HG03066 (cell line): Measurements from ENCODE around the gene MSANTD1.

Experiments
- ATAC-seq: cut with Tn5 transposase; IDR thresholded peaks from one replicate; pipeline ENCODE4 v1.9.1; 2021; ENCODE audit warnings: low read depth; ENCODE audit not compliant: unreplicated experiment

The MSANTD1 gene

DNA sequence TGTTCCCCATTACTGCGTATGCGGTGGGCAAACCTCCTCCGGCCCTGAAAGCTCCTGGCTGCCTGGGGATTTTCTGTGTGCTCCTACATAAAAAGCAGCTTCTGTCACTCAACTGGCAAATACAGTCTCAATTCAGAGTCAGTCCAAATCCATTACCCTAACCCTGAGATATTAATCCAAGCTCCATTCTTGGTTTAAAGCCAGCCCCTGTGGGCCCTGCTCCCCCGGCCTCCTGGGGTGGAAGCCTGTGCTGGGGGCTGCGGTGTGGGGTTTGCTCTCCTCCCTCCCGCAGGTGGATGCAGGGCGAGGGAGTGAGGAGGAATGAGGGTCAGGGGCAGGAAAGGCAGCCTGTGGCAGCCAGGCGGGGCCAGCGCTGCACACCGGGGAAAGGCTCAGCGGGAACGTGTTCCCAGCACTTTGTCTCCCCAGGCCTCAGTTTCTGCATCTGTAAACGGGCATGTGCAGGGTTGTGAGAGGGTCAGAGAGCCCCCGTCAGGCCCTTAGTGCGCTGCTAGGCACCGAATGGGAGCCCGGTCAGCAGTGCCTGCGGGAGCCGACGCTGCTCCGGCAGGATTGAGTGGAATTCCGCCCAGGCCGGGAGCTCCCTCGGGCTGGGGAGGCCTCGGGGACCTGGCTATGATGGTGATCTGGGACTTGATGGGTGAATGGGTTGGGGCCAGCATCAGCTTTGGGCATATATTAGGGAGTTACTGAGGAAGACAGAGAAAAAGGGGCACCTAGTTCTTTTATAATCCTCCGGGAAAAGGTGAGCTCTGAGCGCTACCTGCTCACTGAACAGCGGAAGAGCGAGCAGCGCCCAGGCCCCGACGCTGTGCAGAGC, 37.6 kb downstream of the MSANTD1 start:
- no peak for ATAC-seq

DNA sequence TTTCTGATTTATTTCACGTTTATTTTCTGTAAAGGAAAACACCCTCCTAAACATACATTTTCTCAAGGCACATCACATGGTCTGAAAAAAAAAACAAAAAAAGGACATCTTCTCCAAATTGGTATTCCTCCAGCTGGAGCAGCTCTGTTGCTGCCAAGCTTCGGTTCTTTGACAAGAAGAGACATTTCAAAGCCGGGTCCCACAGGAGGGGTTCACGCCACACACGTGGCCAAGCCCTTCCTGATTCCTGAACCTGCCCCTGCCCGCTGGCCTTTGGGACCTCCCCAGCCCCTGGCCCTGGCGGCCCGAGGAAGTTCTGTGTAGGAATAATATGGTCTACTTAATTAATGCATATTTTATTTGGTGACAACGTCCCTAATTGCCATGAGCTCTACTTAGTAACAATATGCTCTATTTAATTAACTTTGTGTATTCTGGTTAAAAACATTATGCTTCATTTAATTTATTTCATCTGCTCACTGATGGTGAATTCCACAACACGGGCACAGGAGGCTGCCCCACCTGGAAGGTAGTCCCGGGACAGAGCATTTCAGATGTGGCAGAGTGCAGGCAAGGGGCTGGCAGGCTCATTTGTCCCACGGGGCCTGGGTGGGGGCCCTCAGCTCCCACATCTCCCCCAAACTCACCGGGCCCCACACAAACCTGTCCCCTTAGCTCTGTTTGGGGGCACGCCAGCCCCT, 38.5 kb downstream of the MSANTD1 start:
- ATAC-seq: no peak

DNA sequence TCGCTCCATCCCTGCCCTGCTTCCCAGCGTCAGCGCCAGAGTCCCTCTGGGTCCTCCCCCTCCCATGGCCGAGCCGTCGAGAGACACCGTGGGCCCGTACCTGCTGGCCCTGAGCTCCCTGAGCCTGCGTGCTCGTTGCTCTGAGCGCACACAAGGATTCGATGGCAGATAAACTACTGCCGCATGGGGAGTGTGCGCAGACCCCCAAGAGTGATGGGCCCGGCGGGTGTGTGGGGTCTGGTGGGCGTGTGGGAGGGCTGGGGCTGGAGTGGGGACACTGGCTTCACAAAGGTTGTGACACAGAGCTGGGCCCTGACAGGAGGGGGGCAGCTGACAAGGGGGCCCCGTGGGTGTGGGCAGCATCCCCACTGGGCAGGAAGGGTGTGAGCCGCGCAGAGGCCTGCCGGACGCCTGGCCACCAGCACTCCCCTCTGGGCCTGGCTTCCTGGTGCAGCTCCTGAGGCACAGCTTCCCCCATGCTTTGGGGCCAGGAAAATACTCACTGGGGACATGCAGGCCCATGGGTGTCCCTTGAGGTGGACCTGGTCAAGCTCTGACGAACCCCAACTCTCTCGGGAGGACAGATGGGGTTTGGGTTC, 39.1 kb downstream of the MSANTD1 start:
- ATAC-seq: no peak

DNA sequence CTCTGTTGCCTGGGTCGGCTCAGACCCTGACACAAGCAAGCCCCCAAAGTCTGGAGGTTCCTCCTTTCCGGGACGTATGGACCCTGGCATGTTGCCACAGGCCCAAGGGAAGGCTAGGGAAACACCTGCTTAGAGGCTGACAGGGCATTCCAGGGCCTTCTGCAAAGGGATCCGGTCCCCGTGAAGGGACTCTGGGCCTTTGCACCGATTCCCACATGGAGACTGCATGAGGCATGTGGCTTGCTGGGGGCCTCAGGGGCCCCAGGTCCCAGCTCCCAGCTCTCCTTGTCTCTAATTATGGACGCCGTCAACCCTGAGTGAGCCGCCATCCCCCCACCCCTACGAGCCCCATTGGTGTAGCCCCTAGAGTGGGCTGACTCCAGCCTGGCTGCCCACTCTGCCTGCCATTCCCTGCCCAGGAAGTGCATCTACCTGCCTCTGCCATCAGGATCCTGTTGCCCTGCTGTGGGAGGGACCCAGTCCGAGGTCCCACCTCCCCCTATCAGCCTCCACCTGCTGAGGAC, 39.7 kb downstream of the MSANTD1 start:
- ATAC-seq: no peak

DNA sequence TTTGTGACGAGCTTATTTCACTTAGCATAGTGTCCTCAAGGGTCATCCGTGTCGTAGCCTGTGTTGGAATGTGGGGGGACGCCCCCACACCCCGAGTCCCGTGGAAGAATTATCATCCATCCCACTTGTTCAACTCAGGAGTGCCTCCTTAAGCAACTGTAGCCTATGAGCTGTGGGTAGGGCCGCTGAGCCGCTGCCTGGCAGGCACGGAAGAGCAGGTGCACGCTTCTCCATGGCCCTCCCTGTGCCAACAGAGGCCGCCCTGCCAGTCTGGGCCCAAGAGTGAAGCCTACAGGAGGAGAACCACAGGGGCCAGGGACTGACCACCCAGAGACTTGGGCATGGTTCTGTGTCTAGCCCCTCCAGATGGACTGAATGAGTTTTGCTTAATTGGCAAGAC, 41.5 kb downstream of the MSANTD1 start:
- no peak for ATAC-seq

DNA sequence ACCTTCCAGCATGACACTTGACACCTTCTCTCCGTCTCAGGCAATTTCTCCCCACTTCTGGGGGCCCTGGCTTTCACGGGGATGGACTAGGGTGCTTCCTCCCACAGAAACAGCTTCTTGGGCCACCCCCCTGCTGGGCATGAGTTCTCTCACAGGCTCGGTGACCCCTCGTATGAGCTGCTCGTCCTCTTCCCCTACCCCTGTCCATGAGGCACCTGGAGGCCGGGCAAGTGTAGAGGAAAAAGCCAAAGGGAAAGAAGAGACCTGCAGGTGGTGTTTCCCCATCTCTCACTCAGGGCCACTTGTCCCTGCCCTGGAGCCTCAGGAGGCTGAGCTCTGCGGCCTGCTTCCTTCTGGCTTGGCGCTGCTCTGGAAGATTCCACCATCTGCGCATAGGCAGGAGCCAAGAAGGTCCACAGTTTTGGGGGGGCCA, 41.9 kb downstream of the MSANTD1 start:
- no peak for ATAC-seq

DNA sequence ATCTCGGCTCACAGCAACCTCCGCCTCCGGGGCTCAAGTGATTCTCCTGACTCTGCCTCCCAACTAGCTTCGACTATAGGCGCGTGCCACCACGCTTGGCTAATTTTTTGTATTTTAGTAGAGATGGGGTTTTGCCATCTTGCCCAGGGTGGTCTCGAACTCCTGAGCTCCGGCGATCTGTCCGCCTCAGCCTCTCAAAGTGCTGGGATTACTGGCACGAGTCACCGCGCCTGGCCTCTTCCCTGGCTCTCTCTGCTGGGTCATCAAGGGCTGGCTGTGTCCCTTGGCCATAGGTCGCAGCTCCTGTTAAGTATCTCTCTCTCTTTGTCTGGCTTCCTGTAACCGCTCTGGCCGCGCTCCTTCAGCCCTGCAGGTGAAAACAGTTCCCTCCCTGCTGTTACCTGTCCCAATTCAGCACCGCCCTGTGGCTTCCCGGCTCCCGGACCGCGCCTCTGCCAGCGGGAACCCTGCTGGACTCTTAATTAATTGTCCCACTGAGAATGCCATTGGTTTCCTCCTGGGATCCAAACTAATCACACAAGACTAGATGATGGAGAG, 42.5 kb downstream of the MSANTD1 start:
- ATAC-seq: no peak

DNA sequence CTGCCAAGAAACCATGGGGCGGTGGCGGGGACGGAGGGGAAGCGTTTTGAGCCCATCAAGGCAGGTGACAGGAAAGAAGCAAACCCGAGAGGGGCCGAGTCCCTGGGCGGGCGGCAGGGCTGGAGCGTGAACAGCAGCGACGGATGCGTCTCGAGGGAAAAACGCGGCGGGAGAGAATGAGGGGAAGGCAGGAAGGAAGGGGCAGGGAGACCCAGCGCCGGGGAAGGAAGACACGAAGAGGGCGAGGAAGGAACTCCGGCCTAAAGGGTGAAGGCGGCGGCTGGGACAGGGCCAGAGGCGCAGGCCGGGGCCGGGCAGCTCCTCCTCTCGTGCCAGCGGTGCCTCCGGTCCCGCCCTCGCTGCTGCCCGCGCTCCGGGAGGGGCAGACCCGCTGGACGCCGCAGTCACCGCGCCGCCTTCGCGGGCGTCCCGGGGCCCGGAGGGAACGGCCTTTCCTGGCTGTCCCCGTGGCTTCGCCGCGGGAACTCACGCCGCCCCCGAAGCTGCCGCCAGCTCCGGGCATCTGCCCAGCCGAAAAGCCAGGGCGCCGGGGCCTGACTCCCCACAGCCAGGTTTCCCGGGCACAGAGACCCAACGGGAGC, 43.1 kb downstream of the MSANTD1 start:
- peak; percentile 23 for ATAC-seq

DNA sequence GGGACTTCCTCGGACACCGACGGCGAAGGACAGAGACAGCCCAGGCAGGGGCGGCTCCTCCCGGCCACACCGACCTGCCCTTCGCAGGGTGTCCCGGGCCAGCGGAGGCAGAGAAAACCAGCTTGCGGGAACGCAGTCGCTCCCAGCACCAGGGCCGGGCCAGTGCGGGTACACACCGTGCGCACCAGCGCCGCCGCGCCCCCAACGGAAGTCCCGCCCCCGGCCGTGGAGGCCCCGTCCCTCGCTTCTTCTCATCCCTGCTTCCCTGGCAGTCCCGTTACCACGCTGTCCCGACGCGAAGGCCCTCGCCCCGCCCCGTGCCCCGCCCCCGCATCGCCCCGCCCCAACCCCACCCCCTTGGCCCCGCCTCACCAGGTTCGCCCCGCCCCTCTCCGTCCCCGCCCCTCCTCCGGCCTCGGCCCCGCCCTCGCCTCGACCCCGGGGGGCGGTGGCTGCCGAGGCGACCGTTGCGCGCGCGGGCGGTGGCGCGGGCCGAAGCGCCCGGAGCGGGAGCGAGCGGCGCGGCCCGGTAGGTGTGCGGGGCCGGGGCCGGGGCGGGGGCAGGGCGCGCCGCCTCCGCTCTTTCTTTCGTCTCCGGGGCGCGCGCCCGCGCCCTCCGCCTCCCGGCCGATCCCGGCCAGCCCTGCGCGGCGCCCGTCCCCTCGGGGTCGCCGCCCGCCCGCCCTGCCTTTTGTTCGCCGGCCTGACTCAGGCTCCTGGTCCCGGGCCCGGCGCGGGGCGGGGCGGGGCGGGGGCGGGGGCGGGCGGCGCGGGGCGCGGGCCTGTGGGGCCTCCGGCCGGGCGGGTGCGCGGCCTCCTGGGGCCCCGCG, 43.8 kb downstream of the MSANTD1 start, which contains the start of gene RGS12:
Gene RGS12, plus strand, starts transcription at position 451 of the 830 bp plus-strand sequence. CDS start 23,150 bp downstream, outside the sequence.
- peak; percentile 89 for ATAC-seq

DNA sequence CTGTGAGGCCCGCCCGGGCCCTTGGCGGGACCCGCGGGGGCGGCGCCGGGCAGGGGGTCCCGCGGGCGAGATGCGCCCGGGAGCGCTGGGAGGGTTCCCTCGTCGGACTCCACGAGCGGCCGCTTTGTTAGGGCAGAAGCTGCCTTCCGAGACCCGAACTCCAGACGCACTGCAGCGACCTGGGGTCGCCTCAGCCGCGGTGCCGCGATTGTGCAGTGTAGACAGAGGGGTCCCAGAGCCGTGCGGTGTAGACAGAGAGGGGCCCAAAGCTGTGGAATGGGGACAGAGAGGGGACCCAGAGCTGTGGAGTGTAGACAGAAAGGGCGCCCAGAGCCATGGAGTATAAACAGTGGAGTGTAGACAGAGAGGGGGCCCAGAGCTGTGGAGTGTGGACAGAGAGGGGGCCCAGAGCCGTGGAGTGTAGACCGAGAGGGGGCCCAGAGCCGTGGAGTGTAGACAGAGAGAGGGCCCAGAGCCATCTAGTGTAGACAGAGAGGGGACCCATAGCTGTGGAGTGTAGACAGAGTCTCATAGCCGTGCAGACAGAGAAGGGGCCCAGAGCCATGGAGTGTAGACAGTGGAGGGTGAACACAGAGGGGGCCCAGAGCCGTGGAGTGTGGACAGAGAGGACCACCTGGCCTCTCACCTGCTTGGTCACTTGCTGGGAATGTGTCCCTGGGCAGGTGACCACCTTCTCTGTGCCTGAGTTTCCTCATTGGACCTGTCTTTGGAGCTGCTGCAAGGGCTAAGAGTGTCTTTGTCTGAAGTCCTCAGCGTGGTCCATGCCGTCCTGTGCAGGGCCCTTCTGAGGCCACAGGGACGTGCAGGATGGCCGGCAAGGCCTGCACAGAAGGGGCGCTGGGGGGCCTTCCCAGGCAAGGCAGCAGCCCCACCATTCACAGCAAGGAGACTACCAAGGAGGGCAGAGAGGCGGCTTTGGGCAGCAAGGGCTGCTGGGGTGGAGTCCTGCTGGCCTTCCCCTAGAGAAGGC, 44.7 kb downstream of the MSANTD1 start:
- ATAC-seq: no peak

DNA sequence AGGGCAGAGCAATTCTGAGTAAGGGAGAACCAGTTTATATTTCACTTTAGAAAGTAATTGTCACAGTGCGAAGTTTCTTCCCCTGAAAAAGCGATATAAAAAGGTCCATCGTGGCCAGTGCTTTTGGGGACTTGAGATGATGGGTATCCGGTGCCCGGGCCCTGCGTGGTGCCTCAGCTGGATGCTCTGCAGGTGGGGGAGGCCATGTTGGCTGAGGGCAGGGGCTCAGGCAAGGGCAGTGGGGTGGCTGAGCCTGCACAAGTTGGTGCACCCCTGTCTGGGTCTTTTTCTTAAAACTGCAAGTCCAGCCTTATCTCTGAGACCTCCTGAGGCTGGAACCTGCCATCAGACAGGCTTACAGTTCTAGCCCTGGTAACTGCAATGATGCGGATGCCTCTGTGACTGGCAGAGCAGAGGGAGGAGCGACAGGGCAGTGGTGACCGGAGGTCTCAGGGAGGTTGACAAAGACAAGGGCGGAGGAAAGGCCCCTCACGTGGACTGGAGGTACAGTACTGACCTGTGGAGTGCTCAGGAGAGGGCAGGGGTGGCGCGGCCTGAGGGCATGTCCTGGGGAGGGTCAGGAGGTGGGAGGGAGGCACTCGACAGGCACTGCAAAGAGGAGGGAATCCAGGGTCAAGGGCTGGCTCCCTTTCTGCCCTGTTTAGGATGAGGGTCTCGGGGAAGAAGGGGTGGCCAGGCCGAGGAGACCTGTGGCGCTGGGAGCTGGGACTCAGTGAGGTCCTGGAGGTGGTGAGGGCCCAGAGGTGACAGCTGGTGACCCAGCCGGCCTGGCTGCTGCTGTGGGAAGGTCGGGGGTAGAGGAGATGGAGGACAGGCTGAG, 45.7 kb downstream of the MSANTD1 start:
- no peak for ATAC-seq

DNA sequence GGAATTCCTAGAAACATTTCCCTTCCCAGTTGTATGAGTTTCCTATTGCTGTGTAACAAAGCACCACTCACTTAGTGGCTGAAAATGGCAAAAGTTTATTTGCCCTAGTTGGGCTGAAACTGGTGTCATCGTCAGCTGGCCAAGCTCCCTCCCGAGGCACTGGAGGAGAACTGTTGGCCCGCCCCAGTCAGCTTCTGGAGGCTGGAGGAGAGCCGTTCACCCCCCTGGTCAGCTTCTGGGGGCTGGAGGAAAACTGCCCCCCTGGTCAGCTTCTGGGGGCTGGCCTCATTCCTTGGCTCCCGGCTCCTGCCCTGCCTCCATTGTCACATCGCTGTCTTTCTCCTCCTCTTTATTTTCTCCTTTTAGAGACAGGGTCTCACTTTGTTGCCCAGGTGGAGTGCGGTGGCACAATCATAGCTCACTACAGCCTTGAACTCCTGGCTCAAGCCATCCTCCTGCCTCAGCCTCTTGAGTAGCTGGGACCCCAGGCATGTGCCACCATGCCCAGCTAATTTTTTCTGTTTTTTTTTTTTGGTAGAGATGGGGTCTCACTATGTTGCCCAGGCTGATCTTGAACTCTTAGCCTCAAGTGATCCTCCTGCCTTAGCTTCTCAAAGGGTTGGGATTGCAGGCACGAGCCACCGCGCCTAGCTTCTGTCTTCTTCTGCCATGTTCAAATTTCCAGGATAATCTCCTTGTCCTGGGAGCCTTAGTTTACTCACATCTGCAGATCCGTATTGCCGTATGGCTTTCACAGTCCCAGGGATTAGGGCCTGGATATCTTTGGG, 47.1 kb downstream of the MSANTD1 start:
- ATAC-seq: no peak

DNA sequence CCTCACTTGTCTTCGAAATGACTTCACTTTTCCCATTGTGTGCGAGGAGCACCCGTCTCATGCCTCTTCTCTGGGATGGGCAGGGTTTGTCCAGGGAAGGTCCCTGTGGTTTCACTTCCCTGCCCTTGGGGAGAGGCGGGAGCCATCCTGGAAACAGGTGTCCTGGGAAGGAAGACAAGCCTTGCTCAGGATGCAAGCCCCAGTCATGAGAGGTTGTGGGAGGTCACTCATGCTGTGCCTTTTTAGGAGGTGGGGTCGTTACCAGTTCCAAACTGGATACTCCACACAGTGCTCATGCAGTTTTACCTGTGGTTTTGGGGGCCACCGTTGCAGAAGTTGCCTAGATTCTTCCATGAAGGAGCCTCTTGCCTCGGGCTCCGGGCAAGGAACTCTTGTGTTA, 47.7 kb downstream of the MSANTD1 start:
- no peak for ATAC-seq

DNA sequence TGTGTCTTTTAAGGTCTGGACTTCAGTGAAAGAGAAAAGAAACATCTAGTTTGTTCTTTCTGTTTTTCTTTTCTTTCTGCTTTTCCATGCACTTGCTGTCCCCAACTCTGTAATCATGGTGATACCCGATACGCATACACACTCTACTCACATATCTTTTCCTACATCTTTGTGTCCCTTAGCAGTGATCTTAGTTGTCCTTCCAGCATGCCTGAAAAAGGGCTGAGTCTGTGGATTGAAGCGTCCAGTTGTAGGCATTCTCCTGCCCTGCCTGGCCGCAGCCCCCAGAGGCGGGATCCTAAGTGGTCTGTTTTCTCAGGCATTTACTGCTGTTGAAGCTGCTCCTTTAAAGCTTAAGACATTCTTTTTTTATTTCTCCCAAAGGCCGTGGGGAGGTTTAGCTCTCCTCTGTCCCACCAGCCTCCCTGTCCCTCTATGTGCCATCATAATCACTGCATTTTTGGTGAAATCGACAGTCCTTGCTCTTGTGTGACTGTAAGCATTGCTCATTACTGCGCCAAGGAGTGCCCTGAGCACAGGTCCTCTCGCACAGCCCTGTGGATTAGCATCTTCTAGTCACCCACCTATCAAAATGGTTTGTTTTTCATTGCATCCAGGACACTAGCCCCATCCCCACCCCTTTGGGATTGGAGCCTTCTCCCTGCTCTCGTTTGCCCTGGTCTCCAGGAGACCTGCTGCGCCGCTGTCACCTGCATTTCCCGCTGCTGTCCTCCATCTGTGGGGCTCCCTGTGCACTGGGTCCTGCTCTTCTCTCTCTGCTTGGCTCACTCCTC, 48.3 kb downstream of the MSANTD1 start:
- no peak for ATAC-seq

DNA sequence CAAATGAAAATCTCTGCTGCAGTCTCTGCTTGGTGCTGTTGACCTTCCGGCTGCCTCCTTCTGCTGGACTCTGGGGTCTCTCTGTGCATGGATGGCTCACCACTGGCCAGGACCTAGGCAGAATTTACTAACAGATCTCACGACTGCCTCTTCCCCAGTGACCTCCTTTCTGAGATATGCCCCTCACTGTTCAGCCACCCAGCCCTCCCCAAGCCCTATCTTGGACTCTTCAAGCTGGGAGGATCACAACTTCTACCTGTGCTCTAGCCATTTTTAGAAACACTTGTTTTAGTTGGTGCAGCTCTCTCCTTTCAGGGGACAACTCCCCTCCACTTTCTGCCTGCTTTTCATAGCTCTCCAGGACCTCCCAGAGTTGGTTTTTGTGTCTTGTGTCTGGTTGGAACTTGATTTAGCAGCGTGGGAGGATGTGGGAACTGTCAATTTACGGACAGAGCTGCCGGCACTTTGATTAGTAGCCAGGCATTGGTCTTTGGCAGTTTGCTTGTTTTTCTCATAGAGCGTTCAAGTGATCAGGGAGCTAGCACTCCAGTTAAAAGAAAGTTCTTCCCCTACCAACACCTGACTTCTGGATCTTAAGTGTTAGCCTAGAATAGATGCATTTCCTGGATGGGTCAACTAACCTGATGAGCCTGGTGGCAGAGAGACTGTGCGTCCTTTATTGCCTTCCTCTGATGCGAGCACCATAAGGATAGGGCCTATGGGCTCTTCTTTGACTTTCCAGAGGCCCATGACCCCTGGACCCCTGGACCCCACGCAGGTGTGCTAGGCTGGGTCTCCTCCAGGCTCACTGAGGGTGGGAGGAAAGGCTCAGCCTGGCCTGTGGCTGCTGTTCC, 50.4 kb downstream of the MSANTD1 start:
- ATAC-seq: no peak
